A549 treated with CORT108297 at 1 μM for 4 hours (cell line): ENCODE results near the gene TIMM10. TPM values are rescaled to one million over a fixed set of nuclear protein-coding genes. Genes with fewer than 3 reads are reported as not detected.

Experiments
- total RNA-seq: library from RNA; stranded (reverse); fragments of 200-300 nt; extraction: Qiagen RNA extraction; gene quantifications from 5 replicates; pipeline ENCODE4 v1.2.3, GENCODE V29; 2022

The TIMM10 gene, protein sequence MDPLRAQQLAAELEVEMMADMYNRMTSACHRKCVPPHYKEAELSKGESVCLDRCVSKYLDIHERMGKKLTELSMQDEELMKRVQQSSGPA
- 161 to 178 TPM (median 168 TPM) in 5 replicates for total RNA-seq

DNA sequence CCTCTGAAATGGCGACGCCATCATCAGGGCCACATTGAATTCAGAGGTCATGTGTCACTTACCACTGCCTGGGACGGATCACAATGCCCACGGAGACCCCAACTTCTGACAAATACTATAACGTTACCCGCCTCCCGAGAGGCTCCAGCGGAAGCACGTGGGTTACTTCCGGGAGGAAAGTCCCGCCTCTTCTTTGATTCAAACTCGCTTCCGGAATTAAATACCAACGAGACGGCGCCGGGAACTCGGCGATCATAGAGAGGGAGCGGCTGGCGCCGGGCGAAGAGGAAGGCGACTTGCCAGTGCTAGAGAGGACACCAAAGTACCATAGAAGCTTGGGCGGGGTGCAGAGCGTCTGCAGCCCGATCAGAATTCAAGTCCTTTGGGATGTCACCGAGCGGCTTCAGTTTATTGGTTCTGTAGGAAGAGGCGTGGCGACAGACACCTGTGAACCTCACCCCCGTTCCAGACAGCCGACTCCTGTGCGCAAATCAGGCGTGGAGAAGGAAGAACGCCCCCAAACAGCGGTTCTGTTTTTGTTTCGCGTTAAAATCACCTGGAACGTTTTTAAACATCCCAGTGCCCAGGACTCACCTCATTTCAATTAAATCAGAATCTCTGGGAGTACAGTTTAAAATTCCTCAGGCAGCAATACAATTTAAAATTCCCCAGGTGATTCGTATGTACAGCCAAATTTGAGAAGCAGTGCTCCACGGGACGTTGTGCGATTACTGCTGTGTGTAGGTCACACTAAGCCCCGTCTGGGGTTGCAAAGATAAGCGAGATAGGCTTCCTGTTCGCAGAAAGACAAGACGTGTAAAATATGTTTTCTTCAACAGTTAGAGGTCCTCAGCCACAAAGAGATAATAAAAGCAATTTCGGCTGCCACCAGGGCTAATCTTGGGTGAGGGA, at the start of gene TIMM10:
Gene TIMM10, minus strand, starts transcription at position 159 of the 912 bp plus-strand sequence. CDS start 565 bp downstream, outside the sequence.

DNA sequence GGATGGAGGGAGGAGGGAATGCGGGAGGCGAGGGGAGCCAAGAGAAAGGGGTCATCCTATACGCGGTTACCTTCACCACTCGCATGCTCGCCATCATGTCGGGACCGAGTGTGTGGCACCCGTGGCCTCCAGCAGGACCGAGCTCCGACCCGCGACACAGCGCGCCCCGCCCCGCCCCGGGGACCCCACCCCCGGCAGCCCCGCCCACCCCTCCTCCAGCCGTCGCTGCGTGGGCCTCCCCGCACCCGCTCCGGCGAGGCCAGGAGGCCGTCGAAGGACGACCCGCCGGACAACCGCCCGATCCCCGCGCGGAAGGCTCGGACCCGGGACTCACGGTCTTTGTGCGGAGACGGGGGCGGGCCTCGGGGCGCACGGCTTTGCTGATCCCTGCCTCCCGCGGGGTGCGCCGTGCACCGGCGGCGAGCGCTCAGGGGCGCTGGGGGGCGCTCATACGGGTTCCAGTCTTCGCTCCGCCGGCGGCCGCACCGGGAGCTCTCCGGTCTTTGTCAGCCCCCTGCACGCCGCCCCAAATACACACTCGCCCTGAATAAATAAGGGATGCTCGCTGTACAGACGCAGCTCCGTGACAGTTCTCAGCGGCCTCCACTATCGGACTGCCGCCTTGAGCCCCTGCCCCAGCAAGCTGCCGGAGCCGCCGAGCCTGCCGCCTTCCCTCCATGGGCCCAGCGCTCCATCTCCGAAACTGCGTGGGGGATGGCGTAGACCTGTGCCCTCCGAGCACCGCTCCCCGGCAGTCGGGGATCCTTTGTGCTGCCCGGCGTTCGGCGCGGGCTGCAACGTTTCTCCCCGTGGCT, 37.2 kb upstream of the TIMM10 start, which contains the start of gene UBE2L6:
Gene UBE2L6, minus strand, starts transcription at position 158 of the 815 bp plus-strand sequence. Its CDS starts 61 bp downstream, at position 97.

DNA sequence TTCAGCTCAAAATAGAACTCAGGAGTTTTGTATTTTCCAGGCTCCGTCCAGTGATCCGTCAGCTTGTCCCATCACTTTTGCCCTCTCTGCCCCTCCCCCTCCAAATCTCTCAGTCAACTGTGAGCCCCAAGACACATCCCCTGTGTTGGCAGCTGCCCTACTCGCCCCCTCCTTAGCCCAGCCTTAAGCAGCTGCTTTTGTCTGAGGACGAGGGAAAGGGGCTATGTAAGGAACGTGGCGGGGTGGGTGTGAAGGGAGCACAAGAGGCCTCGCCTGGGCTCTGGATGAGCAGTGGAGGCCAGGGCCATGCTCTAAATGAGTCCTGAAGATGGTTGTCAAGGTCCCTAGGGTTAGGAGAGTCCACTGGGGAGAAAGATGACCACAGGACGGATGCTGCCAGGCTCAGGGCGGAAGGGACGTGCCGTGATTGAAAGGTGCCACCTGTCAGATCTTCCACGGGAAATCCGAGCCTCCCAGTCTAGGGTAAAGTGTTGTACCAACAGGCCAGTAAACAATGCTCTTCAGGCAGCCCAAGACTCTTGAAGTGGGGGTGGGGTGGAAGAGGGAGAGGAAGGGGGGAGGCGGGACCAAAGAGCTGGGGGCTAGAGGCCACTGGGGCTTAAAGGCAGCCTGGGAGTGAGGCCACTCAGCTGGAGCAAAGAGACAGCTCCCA, 6.5 kb upstream of the TIMM10 start, which contains the start of gene SMTNL1:
Gene SMTNL1, plus strand, starts transcription at position 649 of the 673 bp plus-strand sequence. CDS start 5,048 bp downstream, outside the sequence.

DNA sequence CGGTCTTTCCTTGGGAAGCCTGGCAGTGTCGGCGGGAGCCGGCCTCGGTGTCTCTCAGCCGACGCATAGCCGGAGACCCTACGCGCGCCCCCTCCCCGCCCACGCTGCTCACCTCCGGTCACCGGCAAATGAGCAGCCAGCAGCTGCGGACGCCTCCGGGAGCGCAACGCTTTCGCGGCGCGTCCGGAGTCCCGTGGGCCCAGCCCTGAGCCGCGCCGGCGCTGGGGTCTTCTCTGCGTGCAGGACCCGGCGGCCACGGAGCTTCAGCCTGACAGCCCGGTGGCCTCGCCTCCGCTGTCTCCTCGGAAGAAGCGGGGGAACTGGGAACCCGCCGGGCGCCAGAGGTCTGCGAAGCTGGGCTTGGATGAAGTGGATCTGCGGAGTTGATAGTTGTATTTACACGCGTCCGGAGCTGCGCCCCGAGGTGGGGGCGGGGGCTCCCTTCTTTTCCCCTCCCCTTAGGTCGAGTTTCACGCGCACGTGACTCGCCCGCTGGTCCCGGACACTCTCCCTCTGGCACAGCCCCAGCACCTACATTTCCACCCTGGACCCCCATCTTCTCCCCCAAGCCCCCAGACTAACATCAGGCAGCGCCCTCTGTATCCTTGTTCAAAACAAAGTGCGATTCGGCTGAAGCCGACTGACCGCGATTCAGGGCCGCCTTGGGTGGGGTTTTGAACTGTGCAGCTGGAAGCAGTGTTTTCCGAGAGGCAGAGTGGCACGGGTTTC, 15.1 kb downstream of the TIMM10 start, which contains the start of gene SLC43A1:
Gene SLC43A1, minus strand, starts transcription at position 371 of the 729 bp plus-strand sequence. CDS start 1,591 bp downstream, outside the sequence.

Other genes starting within 250 kb of the TIMM10 start
- 68.1 to 86.9 TPM (median 84.8 TPM) in 5 replicates for gene TNKS1BP1, start 205.8 kb downstream of the TIMM10 start, total RNA-seq
- gene SSRP1, start 194.9 kb downstream of the TIMM10 start, total RNA-seq, result 211 to 261 TPM (median 224 TPM) in 5 replicates
- gene P2RX3, start 192.4 kb downstream of the TIMM10 start, total RNA-seq, result 0.05 to 0.24 TPM (median 0.16 TPM) in 5 replicates
- not detected in 5 replicates for gene PRG3, start 149.6 kb downstream of the TIMM10 start, total RNA-seq
- gene PRG2, start 140.1 kb downstream of the TIMM10 start, total RNA-seq, result 0.08 TPM in 1 of 5 replicates, not detected in the others
- gene SLC43A3, start 103.6 kb downstream of the TIMM10 start, total RNA-seq, result 0.36 to 0.72 TPM (median 0.46 TPM) in 5 replicates
- gene RTN4RL2, start 70.2 kb downstream of the TIMM10 start, total RNA-seq, result 59.0 to 127 TPM (median 116 TPM) in 5 replicates
- gene SLC43A1, start 15.1 kb downstream of the TIMM10 start, total RNA-seq, result 2.7 to 3.2 TPM (median 3.1 TPM) in 5 replicates
- gene SMTNL1, start 6.8 kb upstream of the TIMM10 start, total RNA-seq, result not detected in 5 replicates
- gene UBE2L6, start 36.9 kb upstream of the TIMM10 start, total RNA-seq, result 31.0 to 34.0 TPM (median 32.4 TPM) in 5 replicates
- 0.38 to 0.85 TPM (median 0.66 TPM) in 5 replicates for gene SERPING1, start 66.9 kb upstream of the TIMM10 start, total RNA-seq
- 0.22 to 0.47 TPM (median 0.27 TPM) in 5 replicates for gene YPEL4, start 119.2 kb upstream of the TIMM10 start, total RNA-seq
- gene CLP1, start 127.0 kb upstream of the TIMM10 start, total RNA-seq, result 27.6 to 32.6 TPM (median 29.4 TPM) in 5 replicates
- gene ZDHHC5, start 137.4 kb upstream of the TIMM10 start, total RNA-seq, result 67.9 to 77.1 TPM (median 72.5 TPM) in 5 replicates
- 29.7 to 35.5 TPM (median 32.1 TPM) in 5 replicates for gene MED19, start 181.5 kb upstream of the TIMM10 start, total RNA-seq
- gene TMX2, start 181.8 kb upstream of the TIMM10 start, total RNA-seq, result 145 to 167 TPM (median 157 TPM) in 5 replicates
- gene SELENOH, start 210.7 kb upstream of the TIMM10 start, total RNA-seq, result 107 to 150 TPM (median 144 TPM) in 5 replicates
- gene BTBD18, start 221.1 kb upstream of the TIMM10 start, total RNA-seq, result not detected in 5 replicates
- gene CTNND1, start 231.0 kb upstream of the TIMM10 start, total RNA-seq, result 55.5 to 67.5 TPM (median 65.0 TPM) in 5 replicates